H1 (cell line): ENCODE measurements around the gene TEDDM1. TPM values are rescaled to one million over a fixed set of nuclear protein-coding genes. Genes with fewer than 3 reads are reported as not detected.

ENCODE experiments used
- CTCF ChIA-PET: fragments of 300-600 bp; sonication (Branson Sonifier 250); formaldehyde crosslinking; loops from one replicate; lab custom pipeline; 2021; ENCODE audit not compliant: partially characterized antibody; lab: Charles Lee
- POLR2A ChIA-PET: fragments of 300-600 bp; sonication (Branson Sonifier 250); formaldehyde crosslinking; loops from one replicate; lab custom pipeline; 2021; ENCODE audit warnings: inconsistent platforms; ENCODE audit not compliant: partially characterized antibody; lab: Charles Lee
- DNase-seq, 2 experiments: peaks; one replicate each; pipeline versions ENCODE4 v3.0.0 to v3.0.0-alpha.2; 2010 to 2022; ENCODE audit warnings: low spot score in 2 of 2, low read depth in 1 of 2, mixed read lengths in 1 of 2
- FAIRE-seq: peaks from 2 replicates; lab custom pipeline; 2011; peaks lifted over from hg19 to GRCh38; lab: Jason Lieb, UNC
- H2AFZ ChIP-seq: 2 replicates; pipeline ENCODE4 v1.8.1; 2012; ENCODE audit warnings: low read length, inconsistent platforms
- H2AK5ac ChIP-seq: 2 replicates; pipeline ENCODE4 v1.6.1; 2013; ENCODE audit warnings: low read depth, low read length
- H2BK120ac ChIP-seq: replicated peaks from 2 replicates; pipeline ENCODE3; 2013; ENCODE audit warnings: low read depth, low read length, inconsistent platforms
- H2BK12ac ChIP-seq: 2 replicates; pipeline ENCODE4 v1.6.1; 2013; ENCODE audit warnings: low read depth, low read length
- H2BK15ac ChIP-seq: 2 replicates; pipeline ENCODE4 v1.6.1; 2013; ENCODE audit warnings: low read length
- H2BK20ac ChIP-seq: 2 replicates; pipeline ENCODE4 v1.6.1; 2013; ENCODE audit warnings: low read length
- H2BK5ac ChIP-seq: 2 replicates; pipeline ENCODE4 v1.6.1; 2013; ENCODE audit warnings: low read depth, low read length
- H3K14ac ChIP-seq: 2 replicates; pipeline ENCODE4 v1.6.1; 2013; ENCODE audit warnings: inconsistent platforms; ENCODE audit not compliant: insufficient read length
- H3K18ac ChIP-seq: 2 replicates; pipeline ENCODE4 v1.6.1; 2013; ENCODE audit warnings: low read length; ENCODE audit errors: extremely low read depth
- H3K23ac ChIP-seq: 2 replicates; pipeline ENCODE4 v1.6.1; 2013; ENCODE audit warnings: inconsistent platforms; ENCODE audit not compliant: insufficient read length
- H3K23me2 ChIP-seq: 2 replicates; pipeline ENCODE4 v1.6.1; 2013; ENCODE audit warnings: low read depth, low read length
- H3K27ac ChIP-seq: 2 replicates; pipeline ENCODE4 v1.6.1; 2011; ENCODE audit warnings: low read depth, low read length, inconsistent platforms
- H3K27me3 ChIP-seq, 4 experiments: replicated peaks in 1 of 4; 1 replicate in 1 of 4; 2 replicates in 3 of 4; pipeline versions ENCODE4 v1.6.1 to v1.8.1; 2011 to 2013; ENCODE audit warnings: low read length in 3 of 4, mild to moderate bottlenecking in 3 of 4, inconsistent platforms in 2 of 4, mixed read lengths in 2 of 4, moderate library complexity in 1 of 4; ENCODE audit not compliant: control insufficient read depth in 3 of 4, insufficient read depth in 3 of 4; ENCODE audit errors: extremely low read depth in 1 of 4
- H3K36me3 ChIP-seq, 4 experiments: 2 replicates each; pipeline versions ENCODE4 v1.6.1 to v1.8.1; 2011 to 2013; ENCODE audit warnings: mild to moderate bottlenecking in 4 of 4, low read length in 3 of 4, moderate library complexity in 2 of 4, control low read depth in 1 of 4, inconsistent platforms in 1 of 4; ENCODE audit not compliant: insufficient read depth in 4 of 4, control insufficient read depth in 2 of 4
- H3K4ac ChIP-seq: replicated peaks from 2 replicates; pipeline ENCODE3; 2013; ENCODE audit warnings: low read length, low read depth, mixed read lengths, inconsistent platforms; ENCODE audit not compliant: insufficient read length
- H3K4me1 ChIP-seq, 4 experiments: replicated peaks in 1 of 4; 1 replicate in 1 of 4; 2 replicates in 3 of 4; pipeline versions ENCODE4 v1.6.1 to v1.8.1; 2011 to 2013; ENCODE audit warnings: low read length in 3 of 4, inconsistent platforms in 2 of 4, mixed read lengths in 1 of 4; ENCODE audit not compliant: insufficient read depth in 4 of 4, control insufficient read depth in 3 of 4
- H3K4me2 ChIP-seq, 2 experiments: 2 replicates each; pipeline versions ENCODE4 v1.6.1 to v1.8.1; 2011 to 2013; ENCODE audit warnings: low read depth in 2 of 2, low read length in 2 of 2, control low read depth in 1 of 2, inconsistent platforms in 1 of 2, mild to moderate bottlenecking in 1 of 2; ENCODE audit not compliant: insufficient read depth in 1 of 2
- H3K4me3 ChIP-seq, 4 experiments: fragments of 200-600, 300-600 bp in 1 of 4; sonication (generic), shearing (Covaris generic), sonication (Bioruptor Twin) in 1 of 4; 2 replicates each; pipeline versions ENCODE4 v1.5.1 to v1.8.1; 2011 to 2016; ENCODE audit warnings: low read length in 4 of 4, low read depth in 3 of 4, control low read depth in 2 of 4, inconsistent platforms in 2 of 4, mild to moderate bottlenecking in 2 of 4, mixed read lengths in 1 of 4, moderate library complexity in 1 of 4; ENCODE audit not compliant: insufficient read depth in 2 of 4; ENCODE audit errors: extremely low read depth in 1 of 4
- H3K56ac ChIP-seq: replicated peaks from 2 replicates; pipeline ENCODE3; 2013; ENCODE audit warnings: low read depth, mild to moderate bottlenecking, mixed read lengths, low read length, inconsistent platforms; ENCODE audit not compliant: insufficient read length
- H3K79me1 ChIP-seq: 2 replicates; pipeline ENCODE4 v1.6.1; 2013; ENCODE audit warnings: low read depth, low read length, control low read depth
- H3K79me2 ChIP-seq, 2 experiments: 2 replicates each; pipeline versions ENCODE4 v1.6.1 to v1.8.1; 2012 to 2013; ENCODE audit warnings: low read length in 2 of 2, mild to moderate bottlenecking in 2 of 2, inconsistent platforms in 1 of 2; ENCODE audit not compliant: insufficient read depth in 2 of 2, control insufficient read depth in 1 of 2
- H3K9ac ChIP-seq, 4 experiments: replicated peaks in 1 of 4; 1 replicate in 1 of 4; 2 replicates in 3 of 4; pipeline versions ENCODE4 v1.6.1 to v1.8.1; 2011 to 2013; ENCODE audit warnings: low read depth in 3 of 4, low read length in 3 of 4, control low read depth in 2 of 4, mild to moderate bottlenecking in 2 of 4, moderate library complexity in 2 of 4, inconsistent platforms in 1 of 4; ENCODE audit errors: extremely low read depth in 1 of 4
- H3K9me3 ChIP-seq, 2 experiments: 2 replicates each; pipeline versions ENCODE4 v1.6.1 to v1.8.1; 2012 to 2013; ENCODE audit warnings: mild to moderate bottlenecking in 2 of 2, moderate library complexity in 2 of 2, control low read depth in 1 of 2, inconsistent platforms in 1 of 2, low read depth in 1 of 2, low read length in 1 of 2, mixed read lengths in 1 of 2; ENCODE audit not compliant: insufficient read depth in 2 of 2
- H4K20me1 ChIP-seq, 2 experiments: replicated peaks in 1 of 2; 2 replicates each; pipeline versions ENCODE3 to v1.8.1; 2011 to 2013; ENCODE audit warnings: inconsistent platforms in 2 of 2, low read length in 2 of 2, mild to moderate bottlenecking in 1 of 2; ENCODE audit not compliant: insufficient read depth in 2 of 2, control insufficient read depth in 1 of 2
- H4K5ac ChIP-seq: 2 replicates; pipeline ENCODE4 v1.6.1; 2013; ENCODE audit warnings: low read length, low read depth, mixed read lengths, inconsistent platforms; ENCODE audit not compliant: insufficient read length
- H4K8ac ChIP-seq: 2 replicates; pipeline ENCODE4 v1.8.0; 2013; ENCODE audit warnings: mild to moderate bottlenecking, moderate library complexity, low read length, inconsistent platforms; ENCODE audit not compliant: insufficient read depth; ENCODE audit errors: extremely low read depth
- H4K91ac ChIP-seq: replicated peaks from 2 replicates; pipeline ENCODE3; 2013; ENCODE audit warnings: low read length, mixed read lengths, inconsistent platforms; ENCODE audit not compliant: insufficient read length
- CTCF ChIP-seq, 3 experiments: IDR thresholded peaks; 1 replicate in 2 of 3; 2 replicates in 1 of 3; pipeline versions ENCODE4 v1.5.1 to v1.6.1; 2011; ENCODE audit warnings: low read length in 3 of 3, mild to moderate bottlenecking in 3 of 3, inconsistent platforms in 2 of 3, low read depth in 1 of 3, moderate library complexity in 1 of 3; ENCODE audit not compliant: insufficient read depth in 1 of 3; ENCODE audit errors: control extremely low read depth in 1 of 3
- POLR2AphosphoS5 ChIP-seq: IDR thresholded peaks from 2 replicates; pipeline ENCODE4 v1.6.1; 2011; ENCODE audit warnings: low read depth, low read length
- WGBS, 2 experiments: shearing (Covaris generic) in 1 of 2; methylation state at CpG; one replicate each; pipeline versions ENCODE4 v1.1.6 to v1.1.7; 2013 to 2015; ENCODE audit warnings: low lambda C conversion rate in 2 of 2, mixed read lengths in 2 of 2, inconsistent platforms in 1 of 2, low coverage in 1 of 2, missing lambda C conversion rate in 1 of 2; ENCODE audit not compliant: insufficient replicate concordance in 2 of 2, insufficient coverage in 1 of 2, insufficient read length in 1 of 2; ENCODE audit errors: extremely low coverage in 1 of 2, missing lambda C conversion rate in 1 of 2; 5-methylcytosine and 5-hydroxymethylcytosine counted together
- polyA plus RNA-seq, 7 experiments: library from polyadenylated mRNA; depleted of rRNA in 3 of 7; stranded (reverse) in 5 of 7; unstranded in 2 of 7; fragments of >200 nt in 5 of 7; fragments of 200-250 nt in 2 of 7; gene quantifications; 1 replicate in 5 of 7; 2 replicates in 1 of 7; 4 replicates in 1 of 7; pipeline versions ENCODE4 v1.2.1 to v1.2.3, GENCODE V29; 2011 to 2013; ENCODE audit warnings: missing spikeins in 2 of 7, mixed read lengths in 2 of 7
- total RNA-seq: library from RNA; stranded (reverse); fragmentation: NEBNext Ultra II Directional; extraction: Animal tissue kit (Norgen Biotek cat#: 25700); gene quantifications from 2 replicates; pipeline ENCODE4 v1.2.1, GENCODE V29; 2021

TEDDM1 gene
- total and polyA plus RNA-seq, 2 of the 8 experiments (the other 6 are each of a cell fraction or from before 2014, with no cell fraction given), result not detected

- H3K4me2 ChIP-seq, result no peak overlapping the region
- no peaks in the 10 kb centered on the region for H3K79me1 ChIP-seq
- ChIA-PET CTCF (interaction anchor here (0.6 to 4.0 kb wide), 10 partner anchors 10 to 504 kb away, joined by 3 to 32 read pairs (median 3); partner anchors contain the start of gene TEDDM1), POLR2A (interaction anchor here (0.6 to 0.9 kb wide), 2 partner anchors 13 to 340 kb away, joined by 3 read pairs; no protein-coding TSS in a partner anchor)
- DNase-seq (no peak), FAIRE-seq (no peak)
- H3K79me2 ChIP-seq, result no peaks in the 10 kb centered on the region
- no peaks in the 10 kb centered on the region for H3K23me2 ChIP-seq
- H3K27ac ChIP-seq, result no peak overlapping the region
- H3K9me3 ChIP-seq, result no peaks in the 10 kb centered on the region
- no peaks in the 10 kb centered on the region for H3K36me3 ChIP-seq
- H3K9ac ChIP-seq, result no peak overlapping the region
- 94% methylated on average over 2 of the region's 3 CpGs; no CpG with 5 or more reads in 1 of the 2 experiments for WGBS, 2 experiments
- no peak overlapping the region for H3K56ac ChIP-seq
- no peak overlapping the region for H3K4ac ChIP-seq
- no peak overlapping the region for H4K91ac ChIP-seq
- H2BK120ac ChIP-seq, result no peak overlapping the region
- H2BK5ac ChIP-seq, result no peak overlapping the region
- H2AK5ac ChIP-seq, result no peak overlapping the region
- H2AFZ ChIP-seq, result peak overlapping the region; percentile 95
- no peak overlapping the region for H2BK20ac ChIP-seq
- H2BK12ac ChIP-seq, result no peak overlapping the region
- H3K23ac ChIP-seq, result no peak overlapping the region
- no peak overlapping the region for H3K18ac ChIP-seq
- H4K5ac ChIP-seq, result no peak overlapping the region
- no peak overlapping the region for H3K4me3 ChIP-seq
- no peak overlapping the region for H4K8ac ChIP-seq
- H2BK15ac ChIP-seq, result peak overlapping the region; percentile 53; the same call in 1 of the 2 replicates
- H4K20me1 ChIP-seq, result no peaks in the 10 kb centered on the region
- TF ChIP-seq POLR2AphosphoS5, result no peak
- TF ChIP-seq CTCF (IDR thresholded peaks at IDR 0.05; ENCODE audit: control extremely low read depth in 1 of 3, insufficient read depth in 1 of 3, low read depth in 1 of 3, low read length in 3 of 3), result peak in 1 of 3 experiments; percentile 1; a peak in 1 of 4 replicates
- TF ChIP-seq, all 59 proteins: peak for 1
- Histone ChIP-seq H3K4me1 (peaks cover 0 to 5% (median 0%) of the 10 kb centered on the region in 4 experiments; a peak in 1 of 7 replicates), H3K27me3 (no peaks in the 10 kb centered on the region), H3K14ac (no peak overlapping the region)
These were observed 8.1 kb upstream of the TEDDM1 start for GRCh38 chr1:182408435-182409075.
